H1 (cell line): ENCODE data around the gene BCAM. TPM values are rescaled to one million over a fixed set of nuclear protein-coding genes. Genes with fewer than 3 reads are reported as not detected.

Experiments
- CTCF ChIA-PET: fragments of 300-600 bp; sonication (Branson Sonifier 250); formaldehyde crosslinking; loops from one replicate; lab custom pipeline; 2021; ENCODE audit not compliant: partially characterized antibody; lab: Charles Lee
- POLR2A ChIA-PET: fragments of 300-600 bp; sonication (Branson Sonifier 250); formaldehyde crosslinking; loops from one replicate; lab custom pipeline; 2021; ENCODE audit warnings: inconsistent platforms; ENCODE audit not compliant: partially characterized antibody; lab: Charles Lee
- DNase-seq, 2 experiments: peaks; one replicate each; pipeline versions ENCODE4 v3.0.0 to v3.0.0-alpha.2; 2010 to 2022; ENCODE audit warnings: low spot score in 2 of 2, low read depth in 1 of 2, mixed read lengths in 1 of 2
- FAIRE-seq: peaks from 2 replicates; lab custom pipeline; 2011; peaks lifted over from hg19 to GRCh38; lab: Jason Lieb, UNC
- H2AFZ ChIP-seq: 2 replicates; pipeline ENCODE4 v1.8.1; 2012; ENCODE audit warnings: low read length, inconsistent platforms
- H2AK5ac ChIP-seq: 2 replicates; pipeline ENCODE4 v1.6.1; 2013; ENCODE audit warnings: low read depth, low read length
- H2BK120ac ChIP-seq: replicated peaks from 2 replicates; pipeline ENCODE3; 2013; ENCODE audit warnings: low read depth, low read length, inconsistent platforms
- H2BK12ac ChIP-seq: 2 replicates; pipeline ENCODE4 v1.6.1; 2013; ENCODE audit warnings: low read depth, low read length
- H2BK15ac ChIP-seq: 2 replicates; pipeline ENCODE4 v1.6.1; 2013; ENCODE audit warnings: low read length
- H2BK20ac ChIP-seq: 2 replicates; pipeline ENCODE4 v1.6.1; 2013; ENCODE audit warnings: low read length
- H2BK5ac ChIP-seq: 2 replicates; pipeline ENCODE4 v1.6.1; 2013; ENCODE audit warnings: low read depth, low read length
- H3K14ac ChIP-seq: 2 replicates; pipeline ENCODE4 v1.6.1; 2013; ENCODE audit warnings: inconsistent platforms; ENCODE audit not compliant: insufficient read length
- H3K18ac ChIP-seq: 2 replicates; pipeline ENCODE4 v1.6.1; 2013; ENCODE audit warnings: low read length; ENCODE audit errors: extremely low read depth
- H3K23ac ChIP-seq: 2 replicates; pipeline ENCODE4 v1.6.1; 2013; ENCODE audit warnings: inconsistent platforms; ENCODE audit not compliant: insufficient read length
- H3K23me2 ChIP-seq: 2 replicates; pipeline ENCODE4 v1.6.1; 2013; ENCODE audit warnings: low read depth, low read length
- H3K27ac ChIP-seq: 2 replicates; pipeline ENCODE4 v1.6.1; 2011; ENCODE audit warnings: low read depth, low read length, inconsistent platforms
- H3K27me3 ChIP-seq, 4 experiments: replicated peaks in 1 of 4; 1 replicate in 1 of 4; 2 replicates in 3 of 4; pipeline versions ENCODE4 v1.6.1 to v1.8.1; 2011 to 2013; ENCODE audit warnings: low read length in 3 of 4, mild to moderate bottlenecking in 3 of 4, inconsistent platforms in 2 of 4, mixed read lengths in 2 of 4, moderate library complexity in 1 of 4; ENCODE audit not compliant: control insufficient read depth in 3 of 4, insufficient read depth in 3 of 4; ENCODE audit errors: extremely low read depth in 1 of 4
- H3K36me3 ChIP-seq, 4 experiments: 2 replicates each; pipeline versions ENCODE4 v1.6.1 to v1.8.1; 2011 to 2013; ENCODE audit warnings: mild to moderate bottlenecking in 4 of 4, low read length in 3 of 4, moderate library complexity in 2 of 4, control low read depth in 1 of 4, inconsistent platforms in 1 of 4; ENCODE audit not compliant: insufficient read depth in 4 of 4, control insufficient read depth in 2 of 4
- H3K4ac ChIP-seq: replicated peaks from 2 replicates; pipeline ENCODE3; 2013; ENCODE audit warnings: low read length, low read depth, mixed read lengths, inconsistent platforms; ENCODE audit not compliant: insufficient read length
- H3K4me1 ChIP-seq, 4 experiments: replicated peaks in 1 of 4; 1 replicate in 1 of 4; 2 replicates in 3 of 4; pipeline versions ENCODE4 v1.6.1 to v1.8.1; 2011 to 2013; ENCODE audit warnings: low read length in 3 of 4, inconsistent platforms in 2 of 4, mixed read lengths in 1 of 4; ENCODE audit not compliant: insufficient read depth in 4 of 4, control insufficient read depth in 3 of 4
- H3K4me2 ChIP-seq, 2 experiments: 2 replicates each; pipeline versions ENCODE4 v1.6.1 to v1.8.1; 2011 to 2013; ENCODE audit warnings: low read depth in 2 of 2, low read length in 2 of 2, control low read depth in 1 of 2, inconsistent platforms in 1 of 2, mild to moderate bottlenecking in 1 of 2; ENCODE audit not compliant: insufficient read depth in 1 of 2
- H3K4me3 ChIP-seq, 4 experiments: fragments of 200-600, 300-600 bp in 1 of 4; sonication (generic), shearing (Covaris generic), sonication (Bioruptor Twin) in 1 of 4; 2 replicates each; pipeline versions ENCODE4 v1.5.1 to v1.8.1; 2011 to 2016; ENCODE audit warnings: low read length in 4 of 4, low read depth in 3 of 4, control low read depth in 2 of 4, inconsistent platforms in 2 of 4, mild to moderate bottlenecking in 2 of 4, mixed read lengths in 1 of 4, moderate library complexity in 1 of 4; ENCODE audit not compliant: insufficient read depth in 2 of 4; ENCODE audit errors: extremely low read depth in 1 of 4
- H3K56ac ChIP-seq: replicated peaks from 2 replicates; pipeline ENCODE3; 2013; ENCODE audit warnings: low read depth, mild to moderate bottlenecking, mixed read lengths, low read length, inconsistent platforms; ENCODE audit not compliant: insufficient read length
- H3K79me1 ChIP-seq: 2 replicates; pipeline ENCODE4 v1.6.1; 2013; ENCODE audit warnings: low read depth, low read length, control low read depth
- H3K79me2 ChIP-seq, 2 experiments: 2 replicates each; pipeline versions ENCODE4 v1.6.1 to v1.8.1; 2012 to 2013; ENCODE audit warnings: low read length in 2 of 2, mild to moderate bottlenecking in 2 of 2, inconsistent platforms in 1 of 2; ENCODE audit not compliant: insufficient read depth in 2 of 2, control insufficient read depth in 1 of 2
- H3K9ac ChIP-seq, 4 experiments: replicated peaks in 1 of 4; 1 replicate in 1 of 4; 2 replicates in 3 of 4; pipeline versions ENCODE4 v1.6.1 to v1.8.1; 2011 to 2013; ENCODE audit warnings: low read depth in 3 of 4, low read length in 3 of 4, control low read depth in 2 of 4, mild to moderate bottlenecking in 2 of 4, moderate library complexity in 2 of 4, inconsistent platforms in 1 of 4; ENCODE audit errors: extremely low read depth in 1 of 4
- H3K9me3 ChIP-seq, 2 experiments: 2 replicates each; pipeline versions ENCODE4 v1.6.1 to v1.8.1; 2012 to 2013; ENCODE audit warnings: mild to moderate bottlenecking in 2 of 2, moderate library complexity in 2 of 2, control low read depth in 1 of 2, inconsistent platforms in 1 of 2, low read depth in 1 of 2, low read length in 1 of 2, mixed read lengths in 1 of 2; ENCODE audit not compliant: insufficient read depth in 2 of 2
- H4K20me1 ChIP-seq, 2 experiments: replicated peaks in 1 of 2; 2 replicates each; pipeline versions ENCODE3 to v1.8.1; 2011 to 2013; ENCODE audit warnings: inconsistent platforms in 2 of 2, low read length in 2 of 2, mild to moderate bottlenecking in 1 of 2; ENCODE audit not compliant: insufficient read depth in 2 of 2, control insufficient read depth in 1 of 2
- H4K5ac ChIP-seq: 2 replicates; pipeline ENCODE4 v1.6.1; 2013; ENCODE audit warnings: low read length, low read depth, mixed read lengths, inconsistent platforms; ENCODE audit not compliant: insufficient read length
- H4K8ac ChIP-seq: 2 replicates; pipeline ENCODE4 v1.8.0; 2013; ENCODE audit warnings: mild to moderate bottlenecking, moderate library complexity, low read length, inconsistent platforms; ENCODE audit not compliant: insufficient read depth; ENCODE audit errors: extremely low read depth
- H4K91ac ChIP-seq: replicated peaks from 2 replicates; pipeline ENCODE3; 2013; ENCODE audit warnings: low read length, mixed read lengths, inconsistent platforms; ENCODE audit not compliant: insufficient read length
- EGR1 ChIP-seq: IDR thresholded peaks from 2 replicates; pipeline ENCODE4 v1.6.1; 2011; ENCODE audit warnings: low read depth, low read length, borderline replicate concordance
- JUN ChIP-seq: IDR thresholded peaks from 2 replicates; pipeline ENCODE4 v1.6.1; 2011; ENCODE audit warnings: low read depth, mild to moderate bottlenecking, improper control_type of control experiment, low read length
- RFX5 ChIP-seq: IDR thresholded peaks from 2 replicates; pipeline ENCODE4 v1.6.1; 2011; ENCODE audit warnings: low read depth, low read length, improper control_type of control experiment, borderline replicate concordance
- TEAD4 ChIP-seq: IDR thresholded peaks from 2 replicates; pipeline ENCODE4 v1.6.1; 2012; ENCODE audit warnings: low read depth, low read length, inconsistent platforms, mixed read lengths
- ZNF274 ChIP-seq: IDR thresholded peaks from 2 replicates; pipeline ENCODE4 v1.7.0; 2012; ENCODE audit warnings: low read length, borderline replicate concordance; ENCODE audit errors: extremely low read depth
- WGBS, 2 experiments: shearing (Covaris generic) in 1 of 2; methylation state at CpG; one replicate each; pipeline versions ENCODE4 v1.1.6 to v1.1.7; 2013 to 2015; ENCODE audit warnings: low lambda C conversion rate in 2 of 2, mixed read lengths in 2 of 2, inconsistent platforms in 1 of 2, low coverage in 1 of 2, missing lambda C conversion rate in 1 of 2; ENCODE audit not compliant: insufficient replicate concordance in 2 of 2, insufficient coverage in 1 of 2, insufficient read length in 1 of 2; ENCODE audit errors: extremely low coverage in 1 of 2, missing lambda C conversion rate in 1 of 2; 5-methylcytosine and 5-hydroxymethylcytosine counted together
- polyA plus RNA-seq, 7 experiments: library from polyadenylated mRNA; depleted of rRNA in 3 of 7; stranded (reverse) in 5 of 7; unstranded in 2 of 7; fragments of >200 nt in 5 of 7; fragments of 200-250 nt in 2 of 7; gene quantifications; 1 replicate in 5 of 7; 2 replicates in 1 of 7; 4 replicates in 1 of 7; pipeline versions ENCODE4 v1.2.1 to v1.2.3, GENCODE V29; 2011 to 2013; ENCODE audit warnings: missing spikeins in 2 of 7, mixed read lengths in 2 of 7
- total RNA-seq: library from RNA; stranded (reverse); fragmentation: NEBNext Ultra II Directional; extraction: Animal tissue kit (Norgen Biotek cat#: 25700); gene quantifications from 2 replicates; pipeline ENCODE4 v1.2.1, GENCODE V29; 2021
- TF ChIP-seq, protein P1 (sequence below): IDR thresholded peaks from 2 replicates; pipeline ENCODE4 v1.6.1; 2011; ENCODE audit warnings: low read length, improper control_type of control experiment

Gene BCAM
- total and polyA plus RNA-seq, 2 of the 8 experiments (the other 6 are each of a cell fraction or from before 2014, with no cell fraction given): 32.5 to 81.4 TPM

- no peak overlapping the region for H4K91ac ChIP-seq
- H4K8ac ChIP-seq: no peak overlapping the region
- H3K4me3 ChIP-seq: no peak overlapping the region
- H3K9me3 ChIP-seq: no peaks in the 10 kb centered on the region
- no peak overlapping the region for H3K9ac ChIP-seq
- H2BK120ac ChIP-seq: no peak overlapping the region
- no peak for TF ChIP-seq EGR1
- TF ChIP-seq TEAD4: no peak
- TF ChIP-seq, protein P1, sequence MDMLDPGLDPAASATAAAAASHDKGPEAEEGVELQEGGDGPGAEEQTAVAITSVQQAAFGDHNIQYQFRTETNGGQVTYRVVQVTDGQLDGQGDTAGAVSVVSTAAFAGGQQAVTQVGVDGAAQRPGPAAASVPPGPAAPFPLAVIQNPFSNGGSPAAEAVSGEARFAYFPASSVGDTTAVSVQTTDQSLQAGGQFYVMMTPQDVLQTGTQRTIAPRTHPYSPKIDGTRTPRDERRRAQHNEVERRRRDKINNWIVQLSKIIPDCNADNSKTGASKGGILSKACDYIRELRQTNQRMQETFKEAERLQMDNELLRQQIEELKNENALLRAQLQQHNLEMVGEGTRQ: no peak
- no peak for TF ChIP-seq RFX5
- TF ChIP-seq ZNF274: no peak
- no peak for TF ChIP-seq JUN
- H4K20me1 ChIP-seq: no peaks in the 10 kb centered on the region
- no peak overlapping the region for H2BK20ac ChIP-seq
- no peak overlapping the region for H3K27ac ChIP-seq
- H2BK5ac ChIP-seq: no peak overlapping the region
- no peaks in the 10 kb centered on the region; the same call in 1 of the 2 replicates for H3K79me1 ChIP-seq
- no peak overlapping the region for H3K56ac ChIP-seq
- no peak overlapping the region for H3K4ac ChIP-seq
- DNase-seq (no peak), FAIRE-seq (no peak)
- 87% methylated on average over 4 of the region's 4 CpGs; no CpG with 5 or more reads in 1 of the 2 experiments for WGBS, 2 experiments
- peaks cover 8% of the 10 kb centered on the region; the same call in 1 of the 2 replicates for H3K23me2 ChIP-seq
- H4K5ac ChIP-seq: no peak overlapping the region
- H2AFZ ChIP-seq: no peak overlapping the region
- peaks cover 0 to 17% (median 3%) of the 10 kb centered on the region in 4 experiments; a peak in 4 of 8 replicates for H3K36me3 ChIP-seq
- ChIA-PET CTCF (interaction anchor here (0.6 to 2.3 kb wide), 9 partner anchors 16 to 251 kb away, joined by 3 to 10 read pairs (median 3); partner anchors contain the start of gene NECTIN2), POLR2A (interaction anchor here (0.6 to 4.0 kb wide), 5 partner anchors 12 to 217 kb away, joined by 3 to 37 read pairs (median 10); partner anchors contain the start of gene BCAM)
- H3K4me2 ChIP-seq: no peak overlapping the region
- no peak overlapping the region for H3K23ac ChIP-seq
- no peak overlapping the region for H3K18ac ChIP-seq
- H2AK5ac ChIP-seq: no peak overlapping the region
- peaks cover 1 to 24% (median 7%) of the 10 kb centered on the region in 4 experiments; a peak in 6 of 7 replicates for H3K27me3 ChIP-seq
- no peak overlapping the region for H3K14ac ChIP-seq
- 0 out of 7 replicates have a peak, but pooled peaks cover 0 to 3% (median 0%) of the 10 kb centered on the region in 4 experiments for H3K4me1 ChIP-seq
- H2BK12ac ChIP-seq: no peak overlapping the region
- no peaks in the 10 kb centered on the region for H3K79me2 ChIP-seq
- no peak overlapping the region for H2BK15ac ChIP-seq
Observed at GRCh38 chr19:44823373-44823698, 14.4 kb downstream of the BCAM start.
